Peyer's patch (tissue), 4 donors: ENCODE measurements around the gene MPC2. TPM values are rescaled to one million over a fixed set of nuclear protein-coding genes. Genes with fewer than 3 reads are reported as not detected.

Experiments
- DNase-seq, 3 donors: peaks; one replicate each; pipeline ENCODE4 v3.0.0-alpha.2; 2017 to 2019
- H3K27ac ChIP-seq, 4 donors: fragments of 200-600 bp; sonication (generic); one replicate each; pipeline ENCODE4 v1.5.1; 2016 to 2019
- H3K27me3 ChIP-seq, 2 donors: fragments of 200-600 bp; sonication (generic); one replicate each; pipeline ENCODE4 v1.5.1; 2019
- H3K36me3 ChIP-seq, 3 donors: fragments of 200-600 bp; sonication (generic); one replicate each; pipeline ENCODE4 v1.5.1; 2016 to 2019
- H3K4me1 ChIP-seq, 4 donors: fragments of 200-600 bp; sonication (generic); one replicate each; pipeline ENCODE4 v1.5.1; 2016 to 2019
- H3K4me3 ChIP-seq, 4 donors: fragments of 200-600 bp; sonication (generic); 1 replicate in 3 of 4; 2 replicates in 1 of 4; pipeline ENCODE4 v1.5.1; 2016 to 2019; ENCODE audit warnings: mild to moderate bottlenecking in 1 of 4
- H3K9me3 ChIP-seq, 4 donors: fragments of 200-600 bp; sonication (generic); one replicate each; pipeline ENCODE4 v1.5.1; 2016 to 2019; ENCODE audit warnings: mild to moderate bottlenecking in 1 of 4
- POLR2A ChIP-seq, 2 donors: fragments of 450-650 bp; IDR thresholded peaks; one replicate each; pipeline ENCODE4 v1.5.1; 2017; ENCODE audit warnings: antibody characterized with exemption in 2 of 2, mild to moderate bottlenecking in 2 of 2, moderate library complexity in 2 of 2
- total RNA-seq, 4 donors: library from RNA; depleted of rRNA; stranded (reverse); fragments of >200 nt; gene quantifications; one replicate each; pipeline ENCODE4 v1.1.0, GENCODE V29; 2016
- TF ChIP-seq, protein P1 (sequence below), 6 experiments: fragments of 450-650 bp in 4 of 6; fragments of 200-600 bp in 2 of 6; sonication (generic) in 1 of 6; IDR thresholded peaks; one replicate each; pipeline ENCODE4 v1.5.1; 2017 to 2019; ENCODE audit warnings: antibody characterized with exemption in 6 of 6, mild to moderate bottlenecking in 3 of 6, moderate library complexity in 1 of 6

MPC2 gene
- total RNA-seq, 4 donors from 2014 or later = 31.6 to 93.9 (median 61.6) TPM

DNA sequence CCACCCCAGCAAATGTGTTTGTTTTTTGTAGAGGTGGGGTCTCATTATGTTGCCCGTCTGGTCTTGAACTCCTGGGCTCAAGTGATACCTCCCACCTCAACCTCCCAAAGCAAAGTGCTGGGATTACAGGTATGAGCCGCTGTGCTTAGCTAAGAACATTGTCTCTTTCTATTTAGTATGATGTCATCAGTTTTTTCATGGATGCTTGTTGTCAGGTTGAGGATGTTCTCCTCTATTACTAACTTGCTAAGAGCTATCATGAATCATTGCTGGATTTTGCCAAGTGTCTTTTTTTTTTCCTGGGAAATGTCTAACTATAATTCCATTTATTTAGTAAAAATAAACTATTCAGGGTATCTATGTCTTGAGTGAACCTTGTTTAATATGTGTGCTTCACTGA lies 19.0 kb upstream of the MPC2 start:
- no peaks in the 10 kb centered on the region for H3K9me3 ChIP-seq
- H3K4me3 ChIP-seq = no peak overlapping the region
- H3K4me1 ChIP-seq = no peaks in the 10 kb centered on the region
- H3K27ac ChIP-seq = no peak overlapping the region
- H3K27me3 ChIP-seq = no peaks in the 10 kb centered on the region
- DNase-seq = no peak
- H3K36me3 ChIP-seq = peaks cover 0 to 40% (median 0%) of the 10 kb centered on the region in 3 donors
- TF ChIP-seq POLR2A (IDR thresholded peaks at IDR 0.05) = no peak
- TF ChIP-seq, protein P1, sequence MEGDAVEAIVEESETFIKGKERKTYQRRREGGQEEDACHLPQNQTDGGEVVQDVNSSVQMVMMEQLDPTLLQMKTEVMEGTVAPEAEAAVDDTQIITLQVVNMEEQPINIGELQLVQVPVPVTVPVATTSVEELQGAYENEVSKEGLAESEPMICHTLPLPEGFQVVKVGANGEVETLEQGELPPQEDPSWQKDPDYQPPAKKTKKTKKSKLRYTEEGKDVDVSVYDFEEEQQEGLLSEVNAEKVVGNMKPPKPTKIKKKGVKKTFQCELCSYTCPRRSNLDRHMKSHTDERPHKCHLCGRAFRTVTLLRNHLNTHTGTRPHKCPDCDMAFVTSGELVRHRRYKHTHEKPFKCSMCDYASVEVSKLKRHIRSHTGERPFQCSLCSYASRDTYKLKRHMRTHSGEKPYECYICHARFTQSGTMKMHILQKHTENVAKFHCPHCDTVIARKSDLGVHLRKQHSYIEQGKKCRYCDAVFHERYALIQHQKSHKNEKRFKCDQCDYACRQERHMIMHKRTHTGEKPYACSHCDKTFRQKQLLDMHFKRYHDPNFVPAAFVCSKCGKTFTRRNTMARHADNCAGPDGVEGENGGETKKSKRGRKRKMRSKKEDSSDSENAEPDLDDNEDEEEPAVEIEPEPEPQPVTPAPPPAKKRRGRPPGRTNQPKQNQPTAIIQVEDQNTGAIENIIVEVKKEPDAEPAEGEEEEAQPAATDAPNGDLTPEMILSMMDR (IDR thresholded peaks at IDR 0.05) = no peak

DNA sequence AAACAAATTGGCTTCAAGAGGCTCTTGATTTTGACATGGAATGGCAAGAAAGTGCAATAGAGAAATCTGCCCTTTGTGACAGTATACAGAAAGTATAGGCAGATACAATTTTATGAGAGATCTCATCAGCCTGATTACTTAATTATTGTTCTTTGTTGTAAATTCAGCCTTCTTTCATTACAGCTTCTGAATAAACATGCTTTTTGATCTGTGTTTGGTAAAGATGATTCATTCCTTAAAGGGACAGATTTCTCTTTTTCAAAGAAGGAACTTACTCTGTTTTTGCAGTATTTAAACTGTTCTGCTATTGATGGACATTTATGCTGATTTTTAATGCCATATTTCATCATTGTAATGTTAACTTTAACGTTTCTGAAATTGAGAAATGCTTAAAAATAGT lies 13.7 kb upstream of the MPC2 start:
- H3K9me3 ChIP-seq = no peaks in the 10 kb centered on the region
- H3K36me3 ChIP-seq = peaks cover 0 to 35% (median 0%) of the 10 kb centered on the region in 3 donors
- H3K27me3 ChIP-seq = no peaks in the 10 kb centered on the region
- no peak for TF ChIP-seq POLR2A (IDR thresholded peaks at IDR 0.05)
- TF ChIP-seq, protein P1 (IDR thresholded peaks at IDR 0.05) = no peak
- H3K27ac ChIP-seq = no peak overlapping the region
- no peak overlapping the region for H3K4me3 ChIP-seq
- peaks cover 0 to 20% (median 0%) of the 10 kb centered on the region in 4 donors for H3K4me1 ChIP-seq
- DNase-seq = no peak

DNA sequence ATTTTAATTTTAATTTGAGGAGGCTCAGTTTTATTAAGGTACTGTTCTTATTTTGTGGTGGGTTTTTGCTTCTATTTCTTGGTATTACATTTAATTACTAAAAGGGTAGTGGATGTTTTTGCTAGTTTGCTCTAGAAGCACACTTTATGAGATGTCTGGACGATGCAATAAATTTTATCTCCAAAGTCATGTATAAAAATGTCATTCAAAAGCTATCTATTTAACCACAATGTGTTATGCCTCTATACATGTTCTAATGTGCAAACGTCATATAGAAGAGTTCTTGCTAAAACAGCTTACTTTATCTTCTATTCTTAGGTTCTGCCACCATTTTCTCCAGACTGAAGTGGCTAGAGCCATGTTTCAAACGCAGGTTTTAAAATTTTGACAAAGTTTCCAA lies 12.9 kb upstream of the MPC2 start:
- Histone ChIP-seq H3K27me3 (no peaks in the 10 kb centered on the region), H3K4me3 (no peak overlapping the region), H3K9me3 (no peaks in the 10 kb centered on the region), H3K4me1 (peaks cover 0 to 20% (median 0%) of the 10 kb centered on the region in 4 donors), H3K27ac (no peak overlapping the region), H3K36me3 (peaks cover 0 to 27% (median 0%) of the 10 kb centered on the region in 3 donors)
- DNase-seq = no peak
- TF ChIP-seq, protein P1 (IDR thresholded peaks at IDR 0.05) = no peak
- no peak for TF ChIP-seq POLR2A (IDR thresholded peaks at IDR 0.05)

DNA sequence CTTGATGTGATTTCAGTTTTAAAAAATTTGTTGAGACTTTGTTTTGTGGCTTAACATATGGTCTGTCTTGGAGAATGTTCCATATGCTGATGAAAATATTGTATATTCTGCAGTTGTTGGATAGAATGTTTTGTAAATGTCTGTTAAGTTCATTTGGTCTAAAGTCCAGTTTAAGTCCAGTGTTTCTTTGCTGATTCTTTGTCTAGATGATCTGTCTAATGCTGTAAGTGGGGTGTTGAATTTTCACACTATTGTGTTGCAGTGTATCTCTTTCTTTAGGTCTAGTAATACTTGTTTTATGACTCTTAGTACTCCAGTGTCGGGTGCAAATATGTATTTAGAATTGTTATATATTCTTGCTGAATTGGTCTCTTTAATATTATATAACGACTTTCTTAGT lies 10.9 kb upstream of the MPC2 start:
- Histone ChIP-seq H3K4me1 (peaks cover 0 to 20% (median 0%) of the 10 kb centered on the region in 4 donors), H3K27me3 (no peaks in the 10 kb centered on the region), H3K4me3 (no peak overlapping the region), H3K27ac (no peak overlapping the region), H3K36me3 (peaks cover 0 to 7% (median 0%) of the 10 kb centered on the region in 3 donors), H3K9me3 (no peaks in the 10 kb centered on the region)
- DNase-seq = no peak
- TF ChIP-seq, protein P1 (IDR thresholded peaks at IDR 0.05) = no peak

DNA sequence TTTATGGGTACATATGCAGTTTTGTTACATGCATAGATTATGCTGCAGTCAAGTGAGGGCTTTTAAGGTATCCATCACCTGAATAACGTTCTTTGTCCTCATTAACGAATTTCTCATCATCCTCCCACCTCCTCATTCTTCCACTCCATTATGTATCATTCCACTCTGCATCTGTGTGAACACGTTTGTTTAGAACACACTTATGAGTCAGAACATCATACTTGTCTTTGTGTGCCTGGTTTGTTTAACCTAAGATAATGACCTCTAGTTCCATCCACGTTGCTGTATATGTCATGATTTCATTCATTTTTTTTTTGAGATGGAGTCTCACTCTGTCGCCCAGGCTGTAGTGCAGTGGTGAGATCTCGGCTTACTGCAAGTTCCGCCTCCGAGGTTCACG lies 6.7 kb upstream of the MPC2 start:
- Histone ChIP-seq H3K27ac (no peak overlapping the region), H3K4me3 (no peak overlapping the region), H3K4me1 (peaks cover 0 to 12% (median 0%) of the 10 kb centered on the region in 4 donors), H3K36me3 (no peaks in the 10 kb centered on the region), H3K9me3 (no peaks in the 10 kb centered on the region), H3K27me3 (no peaks in the 10 kb centered on the region)
- no peak for TF ChIP-seq POLR2A (IDR thresholded peaks at IDR 0.05)
- TF ChIP-seq, protein P1 (IDR thresholded peaks at IDR 0.05) = no peak
- no peak for DNase-seq

DNA sequence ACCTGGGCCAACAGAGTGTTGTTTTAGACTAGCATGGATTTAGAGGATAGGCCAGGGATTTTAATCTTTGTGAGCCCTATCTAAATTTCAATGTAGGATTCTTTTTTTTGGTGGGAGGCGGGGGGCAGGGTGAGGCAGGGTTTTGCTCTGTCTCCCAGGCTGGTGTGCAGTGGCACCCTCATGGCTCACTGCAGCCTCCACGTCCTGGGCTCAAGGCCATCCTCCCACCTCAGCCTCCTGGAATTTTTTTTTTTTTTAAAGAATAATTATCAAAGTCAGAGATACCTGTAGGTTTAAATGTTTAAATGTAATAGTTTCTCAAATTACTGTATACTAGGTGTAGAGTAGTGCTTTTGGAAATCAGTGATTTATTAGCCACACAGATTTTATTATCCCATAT lies 3.4 kb upstream of the MPC2 start:
- Histone ChIP-seq H3K4me1 (peaks cover 0 to 7% (median 0%) of the 10 kb centered on the region in 4 donors), H3K9me3 (no peaks in the 10 kb centered on the region), H3K27me3 (no peaks in the 10 kb centered on the region), H3K27ac (no peak overlapping the region), H3K4me3 (no peak overlapping the region), H3K36me3 (no peaks in the 10 kb centered on the region)
- no peak for DNase-seq
- TF ChIP-seq POLR2A (IDR thresholded peaks at IDR 0.05) = no peak
- TF ChIP-seq, protein P1 (IDR thresholded peaks at IDR 0.05) = no peak
